HG02870 (cell line): Measurements from ENCODE around the gene PPP1CB.

ENCODE experiments used
- ATAC-seq: cut with Tn5 transposase; IDR thresholded peaks from one replicate; pipeline ENCODE4 v1.9.1; 2021; ENCODE audit warnings: mild to moderate bottlenecking, moderate library complexity; ENCODE audit not compliant: unreplicated experiment

The PPP1CB gene

GRCh38 chr2:28842042-28842441 is 90.4 kb downstream of the PPP1CB start:
- no peak for ATAC-seq
